Suprapubic skin (tissue), 4 donors: Measurements from ENCODE around the gene CHRD.

Experiments
- EP300 ChIP-seq: sonication (generic); formaldehyde crosslinking; IDR thresholded peaks from one replicate; pipeline ENCODE4 v1.6.1; 2017; ENCODE audit warnings: antibody characterized with exemption
- POLR2A ChIP-seq, 2 donors: fragments of 450-650 bp; IDR thresholded peaks; one replicate each; pipeline ENCODE4 v1.6.1; 2017; ENCODE audit warnings: antibody characterized with exemption in 2 of 2, mild to moderate bottlenecking in 2 of 2, moderate library complexity in 2 of 2
- POLR2AphosphoS5 ChIP-seq, 3 donors: sonication (generic); formaldehyde crosslinking; IDR thresholded peaks; one replicate each; pipeline ENCODE4 v1.6.1; 2017; ENCODE audit warnings: antibody characterized with exemption in 3 of 3
- TF ChIP-seq, protein P1 (sequence below), 2 donors: fragments of 200-600 bp in 1 of 2; fragments of 450-650 bp in 1 of 2; sonication (generic) in 1 of 2; IDR thresholded peaks; one replicate each; pipeline ENCODE4 v1.5.1; 2016 to 2019; ENCODE audit warnings: antibody characterized with exemption in 2 of 2, mild to moderate bottlenecking in 1 of 2, moderate library complexity in 1 of 2

GRCh38 chr3:184419171-184419570 lies 39.3 kb downstream of the CHRD start:
- TF ChIP-seq EP300 (no peak), POLR2A (IDR thresholded peaks at IDR 0.05) (no peak), POLR2AphosphoS5 (IDR thresholded peaks at IDR 0.05) (no peak)
- TF ChIP-seq, protein P1, sequence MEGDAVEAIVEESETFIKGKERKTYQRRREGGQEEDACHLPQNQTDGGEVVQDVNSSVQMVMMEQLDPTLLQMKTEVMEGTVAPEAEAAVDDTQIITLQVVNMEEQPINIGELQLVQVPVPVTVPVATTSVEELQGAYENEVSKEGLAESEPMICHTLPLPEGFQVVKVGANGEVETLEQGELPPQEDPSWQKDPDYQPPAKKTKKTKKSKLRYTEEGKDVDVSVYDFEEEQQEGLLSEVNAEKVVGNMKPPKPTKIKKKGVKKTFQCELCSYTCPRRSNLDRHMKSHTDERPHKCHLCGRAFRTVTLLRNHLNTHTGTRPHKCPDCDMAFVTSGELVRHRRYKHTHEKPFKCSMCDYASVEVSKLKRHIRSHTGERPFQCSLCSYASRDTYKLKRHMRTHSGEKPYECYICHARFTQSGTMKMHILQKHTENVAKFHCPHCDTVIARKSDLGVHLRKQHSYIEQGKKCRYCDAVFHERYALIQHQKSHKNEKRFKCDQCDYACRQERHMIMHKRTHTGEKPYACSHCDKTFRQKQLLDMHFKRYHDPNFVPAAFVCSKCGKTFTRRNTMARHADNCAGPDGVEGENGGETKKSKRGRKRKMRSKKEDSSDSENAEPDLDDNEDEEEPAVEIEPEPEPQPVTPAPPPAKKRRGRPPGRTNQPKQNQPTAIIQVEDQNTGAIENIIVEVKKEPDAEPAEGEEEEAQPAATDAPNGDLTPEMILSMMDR (IDR thresholded peaks at IDR 0.05), result no peak
